Measurements from ENCODE around the gene MAP2K3. TPM values are rescaled to one million over a fixed set of nuclear protein-coding genes. Genes with fewer than 3 reads are reported as not detected.

MAP2K3 gene
- total RNA-seq, 1 experiment from 2014 or later = 35.2 TPM

DNA sequence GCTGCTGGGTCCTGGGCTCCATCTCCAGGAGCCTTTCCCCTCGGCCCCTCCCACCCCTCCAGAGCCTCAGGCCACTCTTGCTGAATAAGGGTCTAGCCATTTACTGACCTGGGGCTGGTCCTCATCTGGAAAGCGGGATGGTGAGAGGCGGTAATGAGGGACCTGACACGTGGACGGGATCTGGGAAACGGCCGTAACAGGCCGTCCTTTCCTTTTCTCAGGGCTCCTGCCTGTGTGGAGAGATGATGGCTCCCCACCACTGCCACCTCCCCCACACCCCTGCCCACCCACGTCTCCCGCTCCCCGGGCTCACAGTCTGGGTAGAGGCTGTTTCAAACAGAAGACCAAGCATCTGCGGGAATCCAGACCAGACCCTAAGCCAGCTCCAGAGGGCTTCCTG, 71.1 kb downstream of the MAP2K3 start:
- in situ Hi-C loops (cut with HindIII; ENCODE audit: low sequenced_read_pairs) = no loop called here
- no peak for DNase-seq (ENCODE audit: low spot score)

DNA sequence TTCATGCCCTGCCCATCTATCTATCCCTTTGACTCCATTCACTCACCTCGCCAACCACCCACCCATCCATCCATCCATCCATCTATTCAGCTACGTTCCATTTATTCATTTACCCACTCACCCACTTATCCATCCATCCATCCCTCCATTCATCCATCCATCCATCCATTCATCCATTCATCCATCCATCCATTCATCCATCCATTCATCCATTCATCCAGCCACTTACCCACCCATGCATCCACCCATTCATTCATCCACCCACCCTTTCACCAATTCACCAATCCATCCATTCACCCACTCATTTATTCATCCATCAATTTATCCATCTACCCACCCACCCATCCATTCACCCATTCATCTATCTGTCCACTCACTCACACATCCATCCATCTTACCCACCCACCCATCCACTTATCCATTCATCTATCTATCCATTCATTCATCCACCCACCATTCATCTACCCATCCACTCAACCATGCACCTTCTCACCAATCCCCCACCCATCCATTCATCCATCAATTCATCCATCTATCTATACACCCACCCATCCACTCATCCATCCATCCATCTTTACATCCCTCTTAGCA, 72.1 kb downstream of the MAP2K3 start:
- in situ Hi-C loops (cut with HindIII; ENCODE audit: low sequenced_read_pairs) = no loop called here
- DNase-seq (ENCODE audit: low spot score) = no peak

DNA sequence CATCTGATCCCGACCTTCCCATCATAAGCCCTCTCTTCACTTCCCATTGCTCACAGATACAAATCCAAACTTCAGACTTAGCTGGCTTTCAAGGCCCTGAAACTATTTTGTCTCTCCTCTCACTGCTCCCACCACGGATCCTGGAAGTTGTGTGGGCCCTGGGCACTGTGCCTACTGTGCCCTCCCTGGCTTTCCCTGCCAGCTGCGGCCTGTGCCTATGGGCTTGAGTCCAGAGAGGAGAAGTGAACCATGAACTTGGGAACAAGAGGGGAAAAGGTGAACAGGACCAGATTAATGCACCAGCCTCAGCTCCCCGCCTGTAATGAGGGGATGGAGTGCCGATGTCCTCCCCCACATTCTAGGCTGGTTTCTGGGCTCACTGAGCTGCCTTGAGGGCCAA, 72.8 kb downstream of the MAP2K3 start:
- no peak for DNase-seq (ENCODE audit: low spot score)
- in situ Hi-C loops (cut with HindIII; ENCODE audit: low sequenced_read_pairs) = no loop called here

DNA sequence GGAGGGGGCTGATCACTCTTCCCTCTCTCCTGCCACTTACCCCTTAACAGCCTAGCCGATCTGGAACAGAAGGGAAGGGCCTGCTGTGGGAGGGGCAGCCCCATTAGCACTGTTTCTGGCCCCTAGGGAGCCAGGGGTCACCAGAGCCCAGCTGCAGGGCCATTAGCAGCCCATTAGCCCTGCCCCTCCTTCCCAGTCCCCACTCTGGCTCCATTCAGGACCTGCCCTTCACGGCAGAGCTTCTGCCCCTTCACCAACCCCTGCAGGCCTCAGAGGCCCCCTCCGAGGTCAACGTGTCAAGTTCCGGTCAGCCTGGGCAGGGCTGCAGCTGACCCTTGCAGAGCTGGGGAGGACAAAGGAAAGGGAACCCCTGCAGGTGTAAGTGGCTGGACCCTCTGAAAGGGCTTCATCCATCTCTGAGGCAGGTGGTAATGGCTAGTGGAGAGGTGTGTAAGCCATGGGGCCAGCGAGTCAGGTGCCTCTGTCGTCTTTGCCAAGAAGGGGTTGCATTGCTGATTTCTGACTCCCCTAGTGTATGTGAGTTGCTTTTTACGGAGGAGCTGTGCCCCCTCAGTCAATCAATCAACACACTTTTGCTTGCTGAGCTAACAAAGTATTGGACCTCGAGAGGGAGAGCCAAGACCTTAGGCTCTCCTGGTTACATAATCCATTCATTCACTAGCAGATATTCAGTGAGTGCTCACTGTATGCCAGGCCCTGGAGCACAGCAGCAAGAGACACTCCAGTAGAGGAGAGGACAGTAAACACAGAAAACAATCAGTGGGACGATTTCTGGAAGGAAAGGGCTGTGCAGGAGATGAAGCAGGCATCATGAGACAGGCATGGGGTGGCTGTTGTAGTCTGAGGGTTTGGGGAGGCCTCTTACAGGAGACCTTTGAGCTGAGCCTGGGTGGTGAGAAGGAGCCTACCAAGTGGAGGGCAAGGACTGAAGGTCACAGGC, 73.5 kb downstream of the MAP2K3 start:
- in situ Hi-C loops (cut with HindIII; ENCODE audit: low sequenced_read_pairs) = no loop called here
- no peak for DNase-seq (ENCODE audit: low spot score)

DNA sequence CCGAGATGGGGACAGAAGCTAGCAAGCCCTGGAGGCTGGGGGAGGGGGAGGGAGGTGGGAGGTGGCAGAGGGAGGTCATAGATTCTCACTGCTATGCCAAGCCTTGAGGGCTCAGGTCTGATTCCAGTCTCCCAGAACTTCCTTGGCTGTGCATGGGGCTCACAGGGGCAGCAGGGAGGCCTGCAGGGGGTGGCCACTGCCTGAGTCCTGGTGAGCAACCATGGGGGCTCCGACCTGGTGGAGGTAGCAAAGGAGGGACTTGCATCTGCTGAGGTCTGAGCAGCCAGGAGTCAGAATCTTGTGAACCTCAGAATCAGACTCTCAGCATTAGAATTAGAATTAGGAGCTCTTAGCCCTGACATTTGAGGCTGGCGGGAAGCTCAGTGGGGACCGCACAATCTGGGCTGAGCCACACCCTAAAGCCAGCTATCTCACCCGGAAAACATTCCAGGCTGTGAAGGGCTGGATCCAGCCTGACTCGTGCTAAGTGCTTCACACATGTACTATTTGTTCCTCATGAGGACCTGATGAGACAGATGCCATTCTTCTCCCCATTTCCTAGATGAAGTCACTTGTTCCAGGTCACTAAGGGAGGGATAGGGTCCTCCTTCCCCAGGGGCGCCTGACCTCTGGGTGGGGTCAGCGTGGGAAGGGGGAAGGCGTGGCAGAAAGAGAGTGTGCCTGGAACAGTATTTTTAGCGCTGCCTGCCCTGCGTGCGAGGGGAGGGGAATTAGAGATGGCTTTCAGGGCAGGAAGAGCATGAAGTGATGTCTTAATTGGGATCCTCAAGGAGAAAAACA, 74.4 kb downstream of the MAP2K3 start:
- in situ Hi-C loops (cut with HindIII; ENCODE audit: low sequenced_read_pairs) = no loop called here
- DNase-seq (ENCODE audit: low spot score) = no peak

DNA sequence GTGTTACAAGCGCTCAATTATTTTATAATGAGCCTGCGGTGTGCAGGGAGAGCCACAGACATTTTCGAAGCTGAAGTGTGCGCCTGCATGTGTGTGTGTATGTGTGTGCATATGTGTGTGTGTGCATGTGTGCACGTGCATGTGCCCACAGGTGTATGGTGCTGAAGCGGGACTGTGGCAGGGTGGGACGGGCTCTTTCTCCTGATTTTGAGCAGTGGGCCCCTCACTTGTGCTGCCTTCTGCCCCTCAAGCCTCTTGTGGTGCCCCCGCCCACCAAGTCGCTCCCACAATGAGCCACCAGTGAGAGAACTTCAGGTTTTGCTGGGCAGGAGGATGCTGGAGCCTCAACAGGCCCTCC, 75.0 kb downstream of the MAP2K3 start:
- in situ Hi-C loops (cut with HindIII; ENCODE audit: low sequenced_read_pairs) = no loop called here

DNA sequence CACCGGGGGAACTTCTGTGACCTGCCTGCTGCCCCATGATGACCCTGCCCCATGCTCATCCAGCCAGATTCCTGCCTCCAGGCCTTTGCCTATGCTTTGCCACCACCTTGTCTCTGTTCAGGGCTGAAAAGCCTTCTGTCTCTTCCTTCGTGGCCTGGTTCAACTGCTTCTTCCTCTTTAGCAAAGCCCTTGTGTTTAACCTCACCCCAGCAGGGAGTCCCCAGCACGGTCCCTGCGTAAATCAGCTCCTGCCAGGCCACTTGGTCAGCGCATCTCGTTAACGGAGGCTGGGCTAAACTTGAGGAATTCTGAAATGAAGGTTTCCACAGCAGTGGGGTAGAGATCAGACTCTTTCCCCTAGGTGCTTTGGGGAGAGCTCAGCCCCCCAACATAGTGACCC, 75.5 kb downstream of the MAP2K3 start:
- in situ Hi-C loops (cut with HindIII; ENCODE audit: low sequenced_read_pairs) = no loop called here
- DNase-seq (ENCODE audit: low spot score) = no peak

More for the DNA sequence above, 75.0 kb downstream of the MAP2K3 start:
- no peak for DNase-seq (ENCODE audit: low spot score)

DNA sequence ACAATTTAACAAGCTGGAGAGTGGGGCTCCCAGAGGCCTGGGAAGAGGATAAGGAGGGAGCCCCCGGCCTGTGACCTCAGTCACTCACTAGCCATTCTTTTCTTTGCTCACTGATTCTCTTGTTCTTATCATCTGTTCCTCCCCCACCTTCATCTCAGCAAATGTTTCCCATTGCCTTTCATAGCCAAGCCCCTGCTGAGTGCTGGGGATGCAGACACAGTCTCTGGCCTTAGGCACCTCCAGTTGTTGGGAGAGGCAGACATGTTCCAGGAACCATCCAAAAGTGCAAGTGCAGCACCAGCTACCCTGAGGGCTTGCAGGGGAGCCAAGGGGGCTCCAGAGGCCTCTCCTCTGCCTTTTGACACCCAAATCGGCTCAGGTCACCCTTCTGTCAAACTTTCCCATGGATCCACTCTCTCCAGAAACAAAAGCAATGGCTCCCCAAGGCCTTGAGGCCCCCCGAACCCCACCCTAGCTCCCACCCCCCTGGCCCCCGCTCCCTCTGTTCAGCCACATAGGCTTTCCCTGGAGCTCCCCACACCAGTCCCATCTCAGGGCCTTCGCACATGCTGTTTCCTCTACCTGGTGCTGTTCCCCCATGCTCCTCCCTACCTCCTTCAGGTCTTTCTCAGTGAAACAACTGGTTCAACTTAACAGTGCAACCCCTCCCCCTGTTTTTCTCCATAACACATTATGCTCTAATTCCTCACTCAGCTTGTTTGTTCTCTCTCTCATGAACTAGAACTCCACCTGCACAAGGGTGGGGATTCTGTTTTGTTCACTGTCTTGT, 76.7 kb downstream of the MAP2K3 start:
- DNase-seq (ENCODE audit: low spot score) = no peak
- in situ Hi-C loops (cut with HindIII; ENCODE audit: low sequenced_read_pairs) = no loop called here

DNA sequence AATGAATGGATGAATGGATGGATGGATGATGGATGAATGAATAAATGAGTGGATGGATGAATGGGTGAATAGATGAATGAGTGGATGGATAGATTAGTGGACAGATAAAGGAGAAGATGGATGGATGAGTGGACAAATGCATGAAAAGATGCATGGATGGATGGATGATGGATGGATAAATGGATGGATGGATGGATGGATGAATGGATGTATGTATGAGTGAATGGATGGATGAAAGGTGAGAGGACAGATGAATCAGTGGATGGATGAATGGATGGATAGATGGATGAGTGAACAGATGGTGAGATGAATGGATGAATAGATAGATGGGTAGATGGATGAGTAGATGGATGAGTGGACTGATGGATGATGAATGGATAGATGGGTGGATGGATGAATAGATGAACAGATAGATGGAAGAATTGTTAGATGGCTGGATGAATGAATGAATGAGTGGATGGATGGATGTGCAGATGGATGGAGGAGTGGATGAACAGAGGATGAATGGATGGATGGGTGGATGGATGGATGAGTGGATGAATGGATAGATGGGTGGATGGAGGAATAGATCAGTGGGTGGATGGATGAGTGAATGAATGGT, 77.9 kb downstream of the MAP2K3 start:
- in situ Hi-C loops (cut with HindIII; ENCODE audit: low sequenced_read_pairs) = no loop called here
- no peak for DNase-seq (ENCODE audit: low spot score)

DNA sequence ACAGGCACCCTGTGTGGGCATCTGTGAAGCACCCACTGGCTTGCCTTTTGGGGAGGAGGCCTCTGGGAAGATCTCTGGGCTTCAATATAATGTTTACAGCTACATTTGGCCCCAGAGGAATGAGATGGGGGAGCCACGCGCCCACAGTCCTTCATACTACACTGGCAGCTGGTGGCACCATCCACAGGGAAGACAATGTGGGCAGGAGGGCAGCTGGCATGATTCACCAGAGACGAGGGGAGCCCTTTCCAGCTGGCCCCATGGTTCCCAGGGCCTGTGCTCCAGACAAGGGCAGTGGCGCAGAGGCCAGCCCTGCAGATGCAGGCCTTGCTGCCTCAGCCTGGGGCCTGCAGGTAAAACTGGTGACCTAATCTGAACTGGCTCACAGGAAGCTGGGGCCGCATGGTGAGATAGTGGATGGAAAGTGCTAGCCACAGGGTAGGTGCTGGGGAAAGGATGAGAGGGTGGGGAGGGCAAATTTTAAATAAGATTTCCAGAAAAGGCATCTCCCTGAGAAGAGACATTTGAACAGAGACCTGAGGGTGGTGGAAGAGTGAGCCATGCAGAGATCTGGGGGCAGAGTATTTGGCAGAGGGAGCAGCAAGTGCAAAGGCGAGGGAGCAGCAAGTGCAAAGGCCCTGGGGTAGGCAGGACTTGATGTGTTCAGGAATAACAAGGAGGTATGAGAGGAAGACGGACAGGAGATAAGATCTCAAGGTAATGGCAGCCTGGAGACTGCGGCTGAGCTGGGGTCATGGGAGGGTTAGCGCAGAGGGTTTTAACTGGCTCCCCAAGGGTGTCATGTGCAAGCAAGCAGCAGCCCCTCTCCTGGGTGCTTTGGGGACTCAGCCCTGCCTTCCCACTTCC, 79.5 kb downstream of the MAP2K3 start:
- in situ Hi-C loops (cut with HindIII; ENCODE audit: low sequenced_read_pairs) = no loop called here
- no peak for DNase-seq (ENCODE audit: low spot score)

Other genes with a start within 250 kb of the MAP2K3 start
- 250 and 300 TPM in 2 replicates for gene USP22, start 241.7 kb upstream of the MAP2K3 start, total RNA-seq (2014; rRNA removed; shearing (Covaris generic))
- gene DHRS7B, start 157.7 kb upstream of the MAP2K3 start, total RNA-seq (2014; rRNA removed; shearing (Covaris generic)) = 37.0 and 45.4 TPM in 2 replicates
- 31.2 and 34.4 TPM in 2 replicates for gene TMEM11, start 70.5 kb upstream of the MAP2K3 start, total RNA-seq (2014; rRNA removed; shearing (Covaris generic))
- 3.4 TPM in 2 replicates for gene NATD1, start 31.3 kb upstream of the MAP2K3 start, total RNA-seq (2014; rRNA removed; shearing (Covaris generic))
- gene KCNJ12, start 91.6 kb downstream of the MAP2K3 start, total RNA-seq (2014; rRNA removed; shearing (Covaris generic)) = 3.9 and 4.9 TPM in 2 replicates